HepG2 (cell line): ENCODE data around the gene HPCAL4. TPM values are rescaled to one million over a fixed set of nuclear protein-coding genes. Genes with fewer than 3 reads are reported as not detected.

Experiments used
- ATAC-seq: fragments of 200-7000 bp; cut with Tn5 transposase; 3 replicates; pipeline ENCODE4 v1.9.1; 2020; ENCODE audit warnings: mild to moderate bottlenecking, moderate library complexity
- BruUV-seq: library from RNA; stranded (reverse); fragments of 400-500 nt; replicated peaks from 2 replicates; lab custom pipeline; 2021; lab: Mats Ljungman, UMichigan
- CTCF ChIA-PET: fragments of 300-600 bp; formaldehyde crosslinking; extraction: SDS; loops from one replicate; lab custom pipeline; 2021; ENCODE audit warnings: low total read pairs, inconsistent platforms, low intra/inter-chr PET ratio; lab: Yijun Ruan, JAX
- POLR2A ChIA-PET: fragments of 350-600 bp; sonication (Branson Sonifier 250); formaldehyde crosslinking; loops from one replicate; lab custom pipeline; 2020; ENCODE audit warnings: antibody characterized with exemption, inconsistent platforms; lab: Yijun Ruan, JAX
- DNase-seq: peaks from one replicate; pipeline ENCODE4 v3.0.0-alpha.2; 2015; ENCODE audit warnings: low spot score
- FAIRE-seq: peaks from 3 replicates; lab custom pipeline; 2011; peaks lifted over from hg19 to GRCh38; lab: Jason Lieb, UNC
- H2AFZ ChIP-seq: one replicate; pipeline ENCODE4 v1.6.1; 2011; ENCODE audit warnings: low read length, inconsistent platforms
- H3K27ac ChIP-seq: fragments of 300-600 bp; 3 replicates; pipeline ENCODE4 v1.8.0; 2011; ENCODE audit warnings: mixed run types, mild to moderate bottlenecking, mixed read lengths, low read length, inconsistent platforms; ENCODE audit not compliant: insufficient read depth; ENCODE audit errors: extremely low read length
- H3K27me3 ChIP-seq, 2 experiments: fragments of 200-600 bp in 1 of 2; 2 replicates in 1 of 2; 3 replicates in 1 of 2; pipeline versions ENCODE4 v1.6.0 to v1.8.0; 2011; ENCODE audit warnings: low read length in 2 of 2, mild to moderate bottlenecking in 2 of 2, moderate library complexity in 2 of 2, inconsistent platforms in 1 of 2; ENCODE audit not compliant: insufficient read depth in 2 of 2, control insufficient read depth in 1 of 2
- H3K36me3 ChIP-seq, 2 experiments: fragments of 200-600 bp in 1 of 2; replicated peaks in 1 of 2; 2 replicates in 1 of 2; 3 replicates in 1 of 2; pipeline versions ENCODE4 v1.5.1 to v1.8.0; 2011; ENCODE audit warnings: low read length in 2 of 2, inconsistent platforms in 1 of 2; ENCODE audit not compliant: insufficient read depth in 2 of 2, control insufficient read depth in 1 of 2
- H3K4me1 ChIP-seq: 2 replicates; pipeline ENCODE4 v1.5.1; 2012; ENCODE audit warnings: low read length, inconsistent platforms; ENCODE audit not compliant: insufficient read depth
- H3K4me2 ChIP-seq: 2 replicates; pipeline ENCODE4 v1.6.0; 2011; ENCODE audit warnings: low read depth, low read length, inconsistent platforms
- H3K4me3 ChIP-seq, 3 experiments: fragments of 200-600 bp in 1 of 3; sonication (generic), shearing (Covaris generic) in 1 of 3; replicated peaks in 1 of 3; 2 replicates each; pipeline ENCODE4 v1.5.1; 2011 to 2016; ENCODE audit warnings: low read length in 3 of 3, inconsistent platforms in 2 of 3, low read depth in 2 of 3, mild to moderate bottlenecking in 2 of 3, control low read depth in 1 of 3, mixed read lengths in 1 of 3; ENCODE audit not compliant: insufficient read depth in 1 of 3
- H3K79me2 ChIP-seq: one replicate; pipeline ENCODE4 v1.6.1; 2011; ENCODE audit warnings: low read length, inconsistent platforms; ENCODE audit not compliant: insufficient read depth
- H3K9ac ChIP-seq: 2 replicates; pipeline ENCODE4 v1.6.0; 2011; ENCODE audit warnings: mild to moderate bottlenecking, low read depth, low read length, inconsistent platforms; ENCODE audit not compliant: insufficient read depth
- H3K9me3 ChIP-seq: 2 replicates; pipeline ENCODE4 v1.5.1; 2012; ENCODE audit warnings: mild to moderate bottlenecking, low read length
- H4K20me1 ChIP-seq: 2 replicates; pipeline ENCODE4 v1.6.0; 2011; ENCODE audit warnings: inconsistent platforms, mild to moderate bottlenecking, low read length, moderate library complexity; ENCODE audit not compliant: insufficient read depth
- HNRNPK ChIP-seq: fragments of 200-400 bp; formaldehyde crosslinking; IDR thresholded peaks from 2 replicates; pipeline ENCODE4 v1.6.1; 2018; ENCODE audit warnings: low read length, low read depth, moderate library complexity, mild to moderate bottlenecking; ENCODE audit not compliant: poor library complexity, severe bottlenecking
- ZNF383 ChIP-seq: sonication (generic); formaldehyde crosslinking; IDR thresholded peaks from 2 replicates; pipeline ENCODE4 v1.4.0; 2020; ENCODE audit warnings: missing genetic modification reagents, mild to moderate bottlenecking, borderline replicate concordance
- ZNF687 ChIP-seq: sonication (generic); formaldehyde crosslinking; IDR thresholded peaks from 2 replicates; pipeline ENCODE4 v1.5.1; 2020; ENCODE audit warnings: mild to moderate bottlenecking, missing genetic modification reagents, moderate library complexity
- ZNF768 ChIP-seq: sonication (generic); formaldehyde crosslinking; IDR thresholded peaks from 2 replicates; pipeline ENCODE4 v1.4.0; 2020; ENCODE audit warnings: missing genetic modification reagents
- WGBS: methylation state at CpG from one replicate; pipeline ENCODE4 v1.1.6; 2017; ENCODE audit warnings: low lambda C conversion rate; 5-methylcytosine and 5-hydroxymethylcytosine counted together
- in situ Hi-C: cut with HindIII; loops from 2 replicates; pipeline ENCODE4 v1.10.0; 2017; ENCODE audit warnings: low pct_unique_long_range_greater_than_20kb; ENCODE audit not compliant: extremely low pct_ligation_motif_present
- intact Hi-C: fragments of 100-400 bp; cut with micrococcal nuclease; formaldehyde crosslinking; loops from one replicate; pipeline ENCODE4 v1.10.0; 2022; ENCODE audit not compliant: unreplicated experiment
- polyA plus RNA-seq, 8 experiments: library from polyadenylated mRNA; depleted of rRNA in 3 of 8; stranded (reverse) in 7 of 8; unstranded in 1 of 8; fragments of >200 nt; fragmentation: Illumina TruSeq in 4 of 8; extraction: Trizol in 4 of 8; gene quantifications; 2 replicates each; pipeline versions ENCODE4 v1.2.1 to v1.2.3, GENCODE V29; 2011 to 2016; ENCODE audit warnings: low read depth in 4 of 8, missing spikeins in 1 of 8, mixed read lengths in 1 of 8; ENCODE audit not compliant: insufficient read depth in 1 of 8
- total RNA-seq, 5 experiments: library from RNA; depleted of rRNA; stranded (reverse); fragments of >200 nt; fragmentation: Illumina TruSeq; extraction: Trizol; gene quantifications; 2 replicates each; pipeline ENCODE4 v1.2.3, GENCODE V29; 2016; ENCODE audit warnings: low read depth in 1 of 5
- TF ChIP-seq, protein P1 (sequence below): sonication (generic); formaldehyde crosslinking; IDR thresholded peaks from 2 replicates; pipeline ENCODE4 v1.4.0; 2020; ENCODE audit warnings: missing genetic modification reagents, borderline replicate concordance

HPCAL4 gene
- total and polyA plus RNA-seq, 2 of the 13 experiments (the other 11 are each of a cell fraction or from before 2014, with no cell fraction given) = not detected

- ATAC-seq = no peak
- no peak for FAIRE-seq
- in situ Hi-C loops = no loop called here
- Histone ChIP-seq H3K36me3 (no peaks in the 10 kb centered on the region), H3K4me1 (peaks cover 11% of the 10 kb centered on the region; the same call in 1 of the 2 replicates), H3K4me2 (peak overlapping the region; percentile 69), H4K20me1 (no peaks in the 10 kb centered on the region), H3K27me3 (peaks cover 11 to 53% of the 10 kb centered on the region in 2 experiments; a peak in 4 of 5 replicates), H3K79me2 (no peaks in the 10 kb centered on the region), H3K27ac (no peak overlapping the region), H3K9me3 (no peaks in the 10 kb centered on the region), H2AFZ (no peak overlapping the region), H3K4me3 (peak overlapping the region in 1 of 3 experiments; percentile 43; a peak in 1 of 6 replicates), H3K9ac (no peak overlapping the region)
- POLR2A ChIA-PET = no interaction called here
- no TSS peak for BruUV-seq
- 64% methylated on average over 2 of the region's 28 CpGs for WGBS
- CTCF ChIA-PET = no interaction called here
- TF ChIP-seq ZNF687 (CRISPR knock-in tag) (peak; percentile 30; the same call in 1 of the 2 replicates), ZNF768 (CRISPR knock-in tag) (peak; percentile 48; the same call in 1 of the 2 replicates), HNRNPK (peak; percentile 61), ZNF383 (CRISPR knock-in tag) (no peak)
- TF ChIP-seq, protein P1, sequence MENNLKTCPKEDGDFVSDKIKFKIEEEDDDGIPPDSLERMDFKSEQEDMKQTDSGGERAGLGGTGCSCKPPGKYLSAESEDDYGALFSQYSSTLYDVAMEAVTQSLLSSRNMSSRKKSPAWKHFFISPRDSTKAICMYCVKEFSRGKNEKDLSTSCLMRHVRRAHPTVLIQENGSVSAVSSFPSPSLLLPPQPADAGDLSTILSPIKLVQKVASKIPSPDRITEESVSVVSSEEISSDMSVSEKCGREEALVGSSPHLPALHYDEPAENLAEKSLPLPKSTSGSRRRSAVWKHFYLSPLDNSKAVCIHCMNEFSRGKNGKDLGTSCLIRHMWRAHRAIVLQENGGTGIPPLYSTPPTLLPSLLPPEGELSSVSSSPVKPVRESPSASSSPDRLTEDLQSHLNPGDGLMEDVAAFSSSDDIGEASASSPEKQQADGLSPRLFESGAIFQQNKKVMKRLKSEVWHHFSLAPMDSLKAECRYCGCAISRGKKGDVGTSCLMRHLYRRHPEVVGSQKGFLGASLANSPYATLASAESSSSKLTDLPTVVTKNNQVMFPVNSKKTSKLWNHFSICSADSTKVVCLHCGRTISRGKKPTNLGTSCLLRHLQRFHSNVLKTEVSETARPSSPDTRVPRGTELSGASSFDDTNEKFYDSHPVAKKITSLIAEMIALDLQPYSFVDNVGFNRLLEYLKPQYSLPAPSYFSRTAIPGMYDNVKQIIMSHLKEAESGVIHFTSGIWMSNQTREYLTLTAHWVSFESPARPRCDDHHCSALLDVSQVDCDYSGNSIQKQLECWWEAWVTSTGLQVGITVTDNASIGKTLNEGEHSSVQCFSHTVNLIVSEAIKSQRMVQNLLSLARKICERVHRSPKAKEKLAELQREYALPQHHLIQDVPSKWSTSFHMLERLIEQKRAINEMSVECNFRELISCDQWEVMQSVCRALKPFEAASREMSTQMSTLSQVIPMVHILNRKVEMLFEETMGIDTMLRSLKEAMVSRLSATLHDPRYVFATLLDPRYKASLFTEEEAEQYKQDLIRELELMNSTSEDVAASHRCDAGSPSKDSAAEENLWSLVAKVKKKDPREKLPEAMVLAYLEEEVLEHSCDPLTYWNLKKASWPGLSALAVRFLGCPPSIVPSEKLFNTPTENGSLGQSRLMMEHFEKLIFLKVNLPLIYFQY (CRISPR knock-in tag) = 0 out of 2 replicates have a peak, but pooled peaks have one; percentile 25
- intact Hi-C loops = no loop called here
- DNase-seq = no peak
These were observed 345 bp downstream of the HPCAL4 start for GRCh38 chr1:39690794-39691382.
